Sigmoid colon (tissue), 3 donors: Measurements from ENCODE around the gene BANF2.

Experiments
- POLR2A ChIP-seq, 2 donors: fragments of 450-650 bp; IDR thresholded peaks; one replicate each; pipeline ENCODE4 v1.6.1; 2016; ENCODE audit warnings: antibody characterized with exemption in 2 of 2, mild to moderate bottlenecking in 2 of 2, moderate library complexity in 2 of 2
- TF ChIP-seq, protein P1 (sequence below), 4 experiments: fragments of 450-650 bp in 3 of 4; fragments of 200-600 bp in 1 of 4; IDR thresholded peaks; one replicate each; pipeline ENCODE4 v1.5.1; 2016 to 2019; ENCODE audit warnings: antibody characterized with exemption in 4 of 4, mild to moderate bottlenecking in 3 of 4, moderate library complexity in 2 of 4

DNA sequence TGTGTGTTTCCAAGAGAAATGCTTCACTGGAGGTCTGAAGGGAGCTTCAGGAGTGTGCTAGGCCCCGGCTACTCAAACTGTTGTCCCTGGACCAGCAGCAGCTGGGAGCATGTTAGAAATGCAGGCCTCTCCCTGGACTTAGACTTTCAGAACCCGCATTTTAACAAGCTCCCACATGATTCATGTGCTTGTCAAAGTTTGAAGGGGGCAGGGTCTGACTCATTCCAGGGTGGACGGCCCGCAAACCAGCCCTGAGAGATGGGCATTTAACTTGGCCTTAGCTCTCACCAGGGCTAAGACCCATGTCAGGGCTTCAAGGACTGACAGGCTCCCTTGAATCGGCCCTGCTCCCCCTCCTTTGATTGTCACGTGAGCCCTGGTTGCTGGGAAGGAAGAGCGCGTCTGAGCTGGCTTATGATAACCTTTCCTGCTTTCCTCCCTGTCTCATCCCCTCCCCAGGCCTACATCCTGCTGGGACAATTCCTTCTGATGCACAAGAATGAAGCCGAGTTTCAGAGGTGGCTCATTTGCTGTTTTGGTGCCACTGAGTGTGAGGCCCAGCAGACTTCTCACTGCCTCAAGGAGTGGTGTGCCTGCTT, 35.5 kb downstream of the BANF2 start:
- no peak for TF ChIP-seq POLR2A (IDR thresholded peaks at IDR 0.05)
- TF ChIP-seq, protein P1, sequence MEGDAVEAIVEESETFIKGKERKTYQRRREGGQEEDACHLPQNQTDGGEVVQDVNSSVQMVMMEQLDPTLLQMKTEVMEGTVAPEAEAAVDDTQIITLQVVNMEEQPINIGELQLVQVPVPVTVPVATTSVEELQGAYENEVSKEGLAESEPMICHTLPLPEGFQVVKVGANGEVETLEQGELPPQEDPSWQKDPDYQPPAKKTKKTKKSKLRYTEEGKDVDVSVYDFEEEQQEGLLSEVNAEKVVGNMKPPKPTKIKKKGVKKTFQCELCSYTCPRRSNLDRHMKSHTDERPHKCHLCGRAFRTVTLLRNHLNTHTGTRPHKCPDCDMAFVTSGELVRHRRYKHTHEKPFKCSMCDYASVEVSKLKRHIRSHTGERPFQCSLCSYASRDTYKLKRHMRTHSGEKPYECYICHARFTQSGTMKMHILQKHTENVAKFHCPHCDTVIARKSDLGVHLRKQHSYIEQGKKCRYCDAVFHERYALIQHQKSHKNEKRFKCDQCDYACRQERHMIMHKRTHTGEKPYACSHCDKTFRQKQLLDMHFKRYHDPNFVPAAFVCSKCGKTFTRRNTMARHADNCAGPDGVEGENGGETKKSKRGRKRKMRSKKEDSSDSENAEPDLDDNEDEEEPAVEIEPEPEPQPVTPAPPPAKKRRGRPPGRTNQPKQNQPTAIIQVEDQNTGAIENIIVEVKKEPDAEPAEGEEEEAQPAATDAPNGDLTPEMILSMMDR (IDR thresholded peaks at IDR 0.05), result no peak
